ENCODE data around the gene CENPM.

The CENPM gene

DNA sequence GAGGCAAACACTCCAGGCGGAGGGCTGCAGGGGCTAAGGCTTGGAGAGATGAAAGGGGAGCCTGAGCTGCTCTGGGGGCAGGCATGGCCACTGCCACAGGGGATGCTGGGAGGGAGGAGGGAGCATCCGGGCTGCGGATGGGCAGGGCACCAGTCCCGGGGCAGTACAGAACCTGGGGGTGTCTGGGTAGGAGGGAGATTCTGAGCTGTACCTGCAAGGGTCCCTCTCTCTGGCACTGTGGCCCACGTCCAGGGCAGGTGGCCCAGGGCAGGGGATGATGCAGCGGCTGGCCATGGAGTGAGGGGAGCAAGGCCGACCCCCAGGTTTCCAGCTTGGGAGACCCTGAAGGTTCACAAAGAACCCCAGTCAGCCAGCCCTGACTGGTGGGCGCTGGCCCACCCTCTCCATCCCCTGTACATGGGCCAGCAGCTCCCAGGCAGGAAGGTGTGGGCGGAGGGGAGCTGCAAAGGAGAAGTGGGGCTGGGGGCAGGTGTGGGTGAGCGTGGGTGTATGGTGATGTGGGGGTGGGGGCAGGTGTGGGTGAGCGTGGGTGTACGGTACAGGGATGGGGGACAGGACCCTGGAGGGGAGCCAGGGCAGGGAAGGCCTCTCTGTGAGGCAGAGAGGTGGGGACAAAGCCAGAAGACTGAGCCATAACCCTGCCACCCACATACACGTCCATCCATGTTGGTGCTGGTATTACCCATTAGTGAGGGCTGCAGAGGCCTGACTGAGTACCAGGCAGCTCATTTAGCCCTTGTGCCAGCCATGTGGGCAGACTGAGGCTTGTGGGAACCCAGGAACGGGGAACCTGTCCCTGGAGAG lies 18.1 kb downstream of the CENPM start:
- no peak for DNase-seq

DNA sequence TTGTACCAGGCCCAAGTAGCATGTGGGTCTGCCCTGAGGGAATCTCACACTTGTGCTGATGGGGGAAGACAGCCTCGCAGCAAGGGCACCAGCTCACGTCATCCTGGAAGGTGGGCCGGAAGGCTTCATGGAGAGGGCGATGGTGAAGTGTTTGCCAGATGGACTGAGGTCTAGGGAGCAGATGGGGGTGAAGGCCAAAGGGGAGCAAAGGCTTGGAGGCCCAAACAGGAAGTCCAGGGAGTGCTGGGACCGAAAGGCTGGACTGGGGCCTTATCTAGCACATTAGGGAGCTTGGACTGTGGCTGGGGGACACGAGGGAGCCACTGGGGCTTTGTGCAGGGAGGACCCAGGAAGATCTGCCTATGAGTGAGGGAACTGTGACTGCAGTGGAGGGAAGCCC lies 19.1 kb downstream of the CENPM start:
- no peak for DNase-seq

GRCh38 chr22:41925783-41926460 lies 21.0 kb downstream of the CENPM start:
- peak; percentile 56 for DNase-seq

- no peak for DNase-seq
Observed at GRCh38 chr22:41923595-41924276, 23.2 kb downstream of the CENPM start.

DNA sequence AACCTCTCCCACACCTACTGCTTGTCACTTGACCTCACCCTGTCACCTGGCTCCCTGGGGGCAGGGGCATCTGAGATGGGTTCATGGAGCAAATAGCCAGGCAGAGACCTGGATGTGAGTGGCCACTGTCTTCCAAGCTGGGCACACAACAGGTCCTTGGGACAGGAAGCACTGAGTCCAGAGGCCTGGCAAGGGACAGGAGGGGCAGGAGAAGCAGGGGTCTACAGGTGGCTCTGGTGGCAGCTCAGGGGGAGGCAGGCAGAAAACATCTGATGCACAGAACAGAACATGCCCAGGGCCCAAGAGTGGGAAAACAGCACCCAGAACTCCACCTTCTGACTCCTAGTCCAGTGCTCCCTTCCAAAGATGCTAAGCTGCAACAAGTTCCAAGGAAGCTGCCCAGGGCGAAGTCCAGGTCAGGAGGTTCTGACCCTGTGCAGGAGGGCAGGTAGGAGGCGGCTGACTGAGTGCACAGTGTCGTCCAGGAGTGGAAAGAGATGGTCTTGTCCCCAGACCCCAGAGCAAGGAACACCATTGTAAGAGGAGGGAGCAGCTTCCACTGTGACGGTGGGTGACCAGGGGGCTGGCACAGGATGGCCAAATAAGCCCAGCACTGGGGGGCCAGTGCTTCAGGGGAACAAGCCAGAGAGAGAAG lies 23.9 kb downstream of the CENPM start:
- no peak for DNase-seq

DNA sequence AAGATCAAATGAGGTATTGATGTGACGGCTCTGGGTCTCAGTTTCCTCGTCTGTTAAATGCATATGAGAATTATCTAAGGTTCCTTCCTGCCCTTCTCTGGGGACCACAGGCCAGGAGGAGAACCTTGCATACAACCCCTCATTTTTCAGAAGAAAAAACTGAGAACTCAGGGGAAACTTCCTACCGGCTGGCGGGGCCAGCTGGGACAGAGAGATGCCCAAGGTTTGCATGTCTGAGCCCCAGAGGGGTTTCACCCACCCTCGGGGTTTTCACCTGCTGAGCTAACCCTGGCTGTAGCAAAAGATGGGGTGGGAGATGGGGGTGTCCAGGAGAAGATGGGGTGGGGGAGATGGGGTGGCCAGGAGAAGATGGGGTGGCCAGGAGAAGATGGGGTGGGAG lies 24.6 kb downstream of the CENPM start:
- DNase-seq = no peak

DNA sequence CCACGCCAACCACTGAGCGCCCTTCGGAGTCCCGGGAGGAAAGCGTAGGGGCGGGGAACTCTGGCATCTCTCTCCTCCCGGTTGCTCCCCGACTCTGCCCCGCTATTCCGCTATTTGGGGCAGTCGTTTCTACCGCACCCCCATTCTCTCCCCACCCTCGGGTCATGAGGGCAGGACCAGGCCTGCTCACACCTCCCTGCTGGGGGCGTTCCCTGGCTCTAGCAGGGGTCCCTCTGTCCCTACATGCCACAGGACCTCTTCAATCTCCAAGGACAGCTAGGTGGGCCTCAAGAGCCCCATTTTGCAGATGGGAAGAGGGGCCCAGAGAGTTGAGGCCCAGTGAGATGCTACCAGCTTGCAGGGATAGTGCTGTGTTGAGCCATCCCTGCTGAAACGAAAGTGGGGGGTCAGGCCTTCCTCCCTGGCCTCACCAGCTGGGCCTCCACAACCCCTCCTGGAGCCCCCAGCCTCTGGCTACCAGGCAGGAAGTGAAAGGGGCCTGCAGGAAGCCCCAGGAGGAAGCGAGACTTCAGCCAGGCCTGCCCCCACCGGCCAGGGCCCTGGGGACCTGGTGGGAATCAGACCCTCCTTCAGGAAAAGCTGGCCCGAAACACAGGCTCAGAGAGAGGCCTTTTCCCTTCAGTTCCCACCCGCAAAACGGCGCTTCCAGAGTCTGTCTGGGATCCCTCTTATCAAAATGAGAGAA lies 26.5 kb downstream of the CENPM start:
- DNase-seq = no peak

GRCh38 chr22:41919357-41920224 lies 27.4 kb downstream of the CENPM start:
- peak; percentile 49 for DNase-seq

DNA sequence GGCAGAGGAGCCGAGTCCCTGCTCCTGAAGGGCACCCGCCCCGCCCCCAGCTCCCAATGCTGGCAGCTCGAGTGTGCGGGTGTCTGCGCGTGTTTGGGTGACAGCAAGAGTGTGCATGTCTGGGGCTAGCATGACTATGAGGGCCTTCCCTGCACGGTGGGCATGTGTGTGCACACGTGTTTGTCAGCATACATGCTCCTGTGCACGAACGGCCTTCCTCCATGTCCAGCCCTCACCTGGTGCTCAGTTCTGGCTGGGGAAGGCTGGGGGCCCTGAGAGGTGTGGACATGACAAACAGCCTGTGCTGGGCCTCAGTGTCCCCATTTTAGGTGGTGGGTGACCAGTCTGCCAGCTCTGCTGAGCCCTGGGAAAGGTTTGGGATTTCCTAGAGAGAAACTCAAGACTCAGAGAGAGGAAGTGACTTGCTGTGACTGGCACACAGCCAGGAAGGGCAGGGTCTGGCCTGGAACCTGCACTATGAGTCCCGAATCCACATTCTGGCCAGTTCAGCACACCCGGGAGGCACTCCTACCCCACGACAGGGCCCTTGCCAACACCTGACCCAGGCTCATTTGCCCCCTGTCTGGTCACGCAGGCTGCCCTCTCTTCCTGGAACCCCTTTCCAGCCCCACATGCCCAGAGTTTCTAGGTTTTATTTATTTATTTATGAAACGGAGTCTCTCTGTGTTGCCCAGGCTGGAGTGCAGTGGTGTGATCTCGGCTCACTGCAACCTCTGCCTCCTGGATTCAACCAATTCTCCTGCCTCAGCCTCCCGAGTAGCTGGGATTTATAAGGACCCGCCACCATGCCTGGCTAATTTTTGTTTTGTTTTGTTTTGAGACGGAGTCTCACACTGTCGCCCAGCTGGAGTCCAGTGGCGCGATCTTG lies 28.8 kb downstream of the CENPM start:
- DNase-seq = peak; percentile 52

DNA sequence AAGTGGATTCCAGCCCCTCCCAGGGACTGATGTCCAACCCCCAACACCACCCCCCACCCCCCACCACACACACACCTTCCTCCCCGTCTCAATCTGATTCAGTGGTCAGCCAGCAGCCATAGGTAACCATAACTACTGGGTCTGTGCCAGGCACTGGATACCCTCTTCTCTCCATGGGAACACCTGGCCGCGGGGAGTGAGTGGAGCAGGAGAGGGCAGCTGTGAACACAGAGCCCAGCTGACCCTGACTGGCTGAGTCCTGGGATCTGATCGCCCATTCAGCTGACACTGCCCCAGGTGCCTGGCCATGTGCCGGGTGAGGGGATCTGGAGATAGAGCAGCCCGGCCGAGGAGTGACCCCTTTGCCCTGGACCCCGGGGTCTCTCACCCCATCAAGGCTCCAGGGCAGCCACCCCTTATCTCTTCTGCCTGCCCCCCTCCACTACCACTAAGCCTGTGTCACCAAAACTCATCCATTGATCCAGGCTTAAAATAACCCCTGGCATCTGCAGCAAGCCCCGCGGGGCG lies 29.5 kb downstream of the CENPM start:
- DNase-seq = peak; percentile 84

DNA sequence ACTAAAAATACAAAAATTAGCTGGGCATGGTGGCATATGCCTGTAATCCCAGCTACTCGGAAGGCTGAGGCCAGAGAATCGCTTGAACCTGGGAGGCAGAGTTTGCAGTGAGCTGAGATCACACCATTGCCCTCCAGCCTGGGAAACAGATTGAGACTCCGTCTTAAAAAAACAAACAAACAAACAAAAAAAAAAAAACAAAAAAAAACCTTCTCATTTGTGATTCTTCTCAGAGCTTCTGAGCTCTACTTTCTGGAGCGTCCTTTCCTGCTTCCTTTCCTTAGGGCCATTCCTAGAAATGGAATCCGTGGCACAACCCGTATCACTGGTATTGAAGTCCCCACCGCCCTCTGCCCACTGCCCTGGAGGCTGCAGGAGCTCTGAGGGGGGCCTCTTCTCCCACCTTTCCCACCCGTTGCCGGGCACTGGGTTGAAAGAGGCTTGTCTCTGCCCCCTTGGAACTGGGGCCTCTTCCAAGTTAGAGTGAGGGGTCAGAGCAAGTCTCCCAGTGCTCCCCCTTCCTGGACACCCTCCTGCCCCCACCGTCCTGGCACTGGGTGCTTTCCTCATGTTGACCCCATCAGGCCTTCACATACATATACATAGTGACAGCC lies 30.1 kb downstream of the CENPM start:
- DNase-seq = no peak

DNA sequence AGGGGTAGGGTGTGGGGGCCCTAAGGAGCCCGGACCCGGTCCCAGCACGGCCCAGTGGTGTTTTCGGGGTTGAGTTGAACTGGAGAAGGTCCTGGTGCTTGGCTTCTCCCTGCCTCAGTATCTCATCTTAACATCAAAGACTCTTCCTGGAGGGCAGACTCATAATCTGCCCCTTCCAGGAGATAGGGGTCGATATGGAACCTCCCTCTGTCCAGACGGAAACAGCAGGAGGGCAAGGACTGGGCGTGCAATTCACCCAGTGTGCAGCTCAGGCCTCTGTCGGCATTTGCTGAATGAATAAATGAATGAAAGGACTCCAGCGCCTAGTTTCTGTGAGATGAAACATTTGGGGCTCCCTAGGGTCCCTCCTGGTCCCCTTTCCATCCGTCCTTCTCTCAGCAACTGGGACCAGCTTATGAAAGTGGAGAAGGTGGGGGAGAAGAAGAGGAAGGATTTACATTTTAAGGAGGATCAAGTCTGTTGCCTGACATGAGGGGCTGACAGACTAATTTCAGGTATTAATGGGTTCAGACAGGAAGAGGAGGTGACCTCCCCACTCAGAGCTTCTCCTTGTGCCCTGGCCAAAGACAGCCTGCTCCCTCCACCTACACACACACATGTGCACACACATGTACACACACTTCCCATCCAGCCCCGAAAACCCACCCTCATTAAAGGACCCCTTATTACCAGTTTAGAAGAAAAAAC lies 31.0 kb downstream of the CENPM start:
- DNase-seq = no peak

- DNase-seq = peak; percentile 18
Observed at GRCh38 chr22:41915035-41915785, 31.7 kb downstream of the CENPM start, which contains the start of gene SHISA8. Gene SHISA8, minus strand, starts transcription at chr22:41915074. Its CDS starts 407 bp downstream, at chr22:41914667.

GRCh38 chr22:41914611-41915034 lies 32.3 kb downstream of the CENPM start:
- DNase-seq = no peak

DNA sequence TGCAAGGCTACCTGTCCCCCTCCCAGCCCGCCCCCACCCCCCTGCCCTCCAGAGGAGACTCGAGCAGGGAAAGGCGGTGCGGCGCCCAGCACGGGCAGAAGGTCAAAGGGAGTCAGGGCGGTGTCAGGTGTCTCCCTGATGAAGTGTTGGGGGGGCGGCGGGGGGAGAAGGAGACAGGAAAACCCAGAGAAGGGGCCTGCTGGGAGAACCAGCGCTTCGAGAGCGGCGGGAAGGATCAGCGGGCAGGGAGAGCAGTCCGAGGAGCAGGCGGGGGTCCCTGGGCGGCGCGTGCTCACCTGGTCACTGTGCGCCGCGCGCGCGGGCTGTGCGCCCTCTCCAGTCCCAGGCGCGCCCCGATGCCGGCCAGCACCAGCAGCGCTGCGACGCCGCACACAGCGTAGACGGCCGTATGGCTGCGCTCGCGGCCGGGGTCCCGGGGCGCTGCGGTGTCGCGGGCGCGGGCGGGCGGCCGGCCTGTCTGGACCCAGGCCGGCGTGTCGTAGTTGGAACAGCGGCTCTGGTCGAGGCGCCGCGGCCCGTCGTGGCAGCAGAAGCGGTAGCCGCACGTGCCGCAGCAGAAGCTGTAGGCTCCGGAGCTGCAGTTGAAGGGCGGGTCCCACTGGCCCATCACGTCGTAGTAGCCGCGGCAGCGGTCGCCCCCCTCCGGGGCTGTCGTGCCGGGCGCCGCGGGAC lies 33.0 kb downstream of the CENPM start:
- peak; percentile 24 for DNase-seq

GRCh38 chr22:41913040-41913719 lies 33.8 kb downstream of the CENPM start:
- no peak for DNase-seq
